NCI-H748 (cell line): ENCODE measurements around the gene REEP1.

ENCODE experiments used
- DNase-seq: peaks from one replicate; lab custom pipeline; 2025; ENCODE audit not compliant: unreplicated experiment; lab: John Stamatoyannopoulos, UW

Gene REEP1

GRCh38 chr2:86308356-86308755, 29.1 kb downstream of the REEP1 start:
- no peak for DNase-seq

- DNase-seq, result no peak
These were observed 30.0 kb downstream of the REEP1 start for GRCh38 chr2:86307431-86307830.

GRCh38 chr2:86305915-86306254, 31.5 kb downstream of the REEP1 start:
- no peak for DNase-seq

GRCh38 chr2:86305195-86305914, 32.1 kb downstream of the REEP1 start:
- no peak for DNase-seq

- DNase-seq, result peak; percentile 39
These were observed 33.0 kb downstream of the REEP1 start for GRCh38 chr2:86304416-86304815.

- peak; percentile 10 for DNase-seq
These were observed 35.1 kb downstream of the REEP1 start for GRCh38 chr2:86302320-86302719.

GRCh38 chr2:86301711-86302202, 35.7 kb downstream of the REEP1 start:
- DNase-seq, result peak; percentile 10

- DNase-seq, result no peak
These were observed 36.4 kb downstream of the REEP1 start for GRCh38 chr2:86301009-86301408.

GRCh38 chr2:86300496-86300895, 36.9 kb downstream of the REEP1 start:
- DNase-seq, result no peak

GRCh38 chr2:86298411-86299390, 38.7 kb downstream of the REEP1 start:
- DNase-seq, result no peak

- peak; percentile 8 for DNase-seq
These were observed 39.9 kb downstream of the REEP1 start for GRCh38 chr2:86297382-86298147.

GRCh38 chr2:86296947-86297346, 40.5 kb downstream of the REEP1 start:
- no peak for DNase-seq

GRCh38 chr2:86295066-86295465, 42.4 kb downstream of the REEP1 start:
- DNase-seq, result peak; percentile 63

- no peak for DNase-seq
These were observed 43.8 kb downstream of the REEP1 start for GRCh38 chr2:86293612-86294011.

- no peak for DNase-seq
These were observed 44.6 kb downstream of the REEP1 start for GRCh38 chr2:86292571-86293515.

GRCh38 chr2:86291328-86291662, 46.1 kb downstream of the REEP1 start:
- DNase-seq, result no peak

GRCh38 chr2:86290596-86291327, 46.7 kb downstream of the REEP1 start:
- no peak for DNase-seq

- DNase-seq, result no peak
These were observed 50.9 kb downstream of the REEP1 start for GRCh38 chr2:86286516-86286915.

GRCh38 chr2:86285981-86286380, 51.4 kb downstream of the REEP1 start:
- DNase-seq, result no peak

- no peak for DNase-seq
These were observed 51.9 kb downstream of the REEP1 start for GRCh38 chr2:86285571-86285970.
